ENCODE measurements around the gene PPM1L.

- TF ChIP-seq POLR2A (IDR thresholded peaks at IDR 0.05; ENCODE audit: low read length), result no peak
- no peak for TF ChIP-seq GATA1 (IDR thresholded peaks at IDR 0.05; ENCODE audit: low read depth, low read length)
Observed at GRCh38 chr3:160950954-160951353, 194.9 kb downstream of the PPM1L start.

Measured in erythroblast (primary cell).